ENCODE measurements around the gene TDRD12.
"Not testable (repeated sequence)": the region's sequence is repeated elsewhere in the genome, so short reads cannot be mapped to it uniquely, and the experiment has no call there.

DNA sequence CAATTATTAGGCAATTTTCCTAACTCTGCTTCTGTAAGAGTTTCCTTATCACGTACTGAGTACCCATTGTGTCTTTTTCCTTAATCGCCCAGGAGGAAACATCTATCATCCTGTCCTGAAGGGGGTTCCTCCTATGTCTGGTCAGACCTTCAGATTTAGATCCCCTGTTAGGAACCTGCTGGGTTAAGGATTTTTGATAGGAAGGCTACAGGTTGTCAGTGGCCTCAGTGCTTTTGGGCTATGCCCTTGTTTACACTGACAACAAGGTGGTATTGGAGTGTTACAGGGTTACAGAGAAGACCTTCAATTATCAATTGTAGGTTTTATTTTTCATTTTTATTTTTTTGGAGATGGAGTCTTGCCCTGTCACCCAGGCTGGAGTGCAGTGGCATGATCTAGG, 24.7 kb upstream of the TDRD12 start:
- not testable (repeated sequence) for TF ChIP-seq POLR2A (IDR thresholded peaks at IDR 0.05; ENCODE audit: low read length); GATA1 (IDR thresholded peaks at IDR 0.05; ENCODE audit: low read depth, low read length)
